GM11168 (cell line): Measurements from ENCODE around the gene GNA14.
"Not testable (repeated sequence)": the region's sequence is repeated elsewhere in the genome, so short reads cannot be mapped to it uniquely, and the experiment has no call there.

Experiments used
- in situ Hi-C: fragments of 300-500 bp; cut with MboI; formaldehyde crosslinking; loops from one replicate; pipeline ENCODE4 v1.12.0; 2022; ENCODE audit warnings: low sequenced_read_pairs; ENCODE audit not compliant: unreplicated experiment

The GNA14 gene

GRCh38 chr9:77457916-77458592 lies 190.1 kb downstream of the GNA14 start:
- in situ Hi-C loops = loop anchor here (25.0 kb wide), 1 partner anchor 579 kb away; the partner anchor contains the start of gene GNAQ

GRCh38 chr9:77456829-77457437 lies 191.2 kb downstream of the GNA14 start:
- in situ Hi-C loops = loop anchor here (25.0 kb wide), 1 partner anchor 580 kb away; the partner anchor contains the start of gene GNAQ

GRCh38 chr9:77455312-77455927 lies 192.7 kb downstream of the GNA14 start:
- in situ Hi-C loops = loop anchor here (25.0 kb wide), 1 partner anchor 582 kb away; the partner anchor contains the start of gene GNAQ

GRCh38 chr9:77454663-77455062 lies 193.5 kb downstream of the GNA14 start:
- in situ Hi-C loops = loop anchor here (25.0 kb wide), 1 partner anchor 583 kb away; the partner anchor contains the start of gene GNAQ

- in situ Hi-C loops = loop anchor here (25.0 kb wide), 1 partner anchor 583 kb away; the partner anchor contains the start of gene GNAQ
Measured at GRCh38 chr9:77453825-77454647, 194.1 kb downstream of the GNA14 start.

GRCh38 chr9:77451507-77451906 lies 196.6 kb downstream of the GNA14 start:
- in situ Hi-C loops = loop anchor here (25.0 kb wide), 1 partner anchor 586 kb away; the partner anchor contains the start of gene GNAQ

GRCh38 chr9:77450085-77450475 lies 198.0 kb downstream of the GNA14 start:
- in situ Hi-C loops = loop anchor here (25.0 kb wide), 1 partner anchor 587 kb away; the partner anchor contains the start of gene GNAQ

- in situ Hi-C loops = loop anchor here (25.0 kb wide), 1 partner anchor 588 kb away; the partner anchor contains the start of gene GNAQ
Measured at GRCh38 chr9:77449240-77450084, 198.7 kb downstream of the GNA14 start.

GRCh38 chr9:77447646-77448045 lies 200.5 kb downstream of the GNA14 start:
- in situ Hi-C loops = no loop called here

GRCh38 chr9:77442436-77442835 lies 205.7 kb downstream of the GNA14 start:
- in situ Hi-C loops = no loop called here

- in situ Hi-C loops = not testable (repeated sequence)
Measured at GRCh38 chr9:77441124-77441523, 207.0 kb downstream of the GNA14 start.

- in situ Hi-C loops = no loop called here
Measured at GRCh38 chr9:77440057-77440456, 208.1 kb downstream of the GNA14 start.

GRCh38 chr9:77438653-77439052 lies 209.5 kb downstream of the GNA14 start:
- in situ Hi-C loops = no loop called here

GRCh38 chr9:77435688-77436087 lies 212.4 kb downstream of the GNA14 start:
- in situ Hi-C loops = no loop called here

GRCh38 chr9:77435277-77435676 lies 212.8 kb downstream of the GNA14 start:
- in situ Hi-C loops = no loop called here

- in situ Hi-C loops = no loop called here
Measured at GRCh38 chr9:77433675-77434445, 214.3 kb downstream of the GNA14 start.

- in situ Hi-C loops = no loop called here
Measured at GRCh38 chr9:77432053-77432452, 216.1 kb downstream of the GNA14 start.

- in situ Hi-C loops = no loop called here
Measured at GRCh38 chr9:77429928-77430327, 218.2 kb downstream of the GNA14 start.
